ENCODE data around the gene PPP1R16B.

PPP1R16B gene

DNA sequence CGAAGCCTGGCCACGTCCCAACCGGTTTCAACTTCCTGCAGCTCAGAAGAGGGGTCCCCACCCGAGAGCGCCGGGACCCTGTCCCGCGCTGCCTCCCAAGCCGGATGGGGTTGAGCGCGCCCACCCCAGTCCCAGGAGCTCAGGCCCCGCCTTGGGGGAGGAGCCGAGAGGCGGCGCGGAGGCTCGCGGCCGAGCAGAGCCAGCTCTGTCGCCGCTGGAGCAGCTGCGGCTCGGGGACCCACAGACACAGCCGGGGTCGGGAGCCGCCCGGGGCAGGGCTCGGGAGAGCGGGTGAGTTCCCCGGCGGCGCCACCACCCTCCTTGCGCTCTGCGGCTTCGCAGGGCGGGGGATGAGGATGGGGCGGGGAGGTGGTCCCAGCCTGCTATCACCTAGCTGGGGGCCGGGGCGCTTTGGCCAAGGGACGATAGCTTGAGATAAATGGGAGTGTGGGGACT lies at the start of gene PPP1R16B:
PPP1R16B (plus strand) TSS at position 196 of the 456 bp plus-strand sequence. CDS start 30,229 bp downstream, outside the sequence.
- DNase-seq, result peak in 51 of 58 donors; percentile 22 to 82 (median 60)

DNA sequence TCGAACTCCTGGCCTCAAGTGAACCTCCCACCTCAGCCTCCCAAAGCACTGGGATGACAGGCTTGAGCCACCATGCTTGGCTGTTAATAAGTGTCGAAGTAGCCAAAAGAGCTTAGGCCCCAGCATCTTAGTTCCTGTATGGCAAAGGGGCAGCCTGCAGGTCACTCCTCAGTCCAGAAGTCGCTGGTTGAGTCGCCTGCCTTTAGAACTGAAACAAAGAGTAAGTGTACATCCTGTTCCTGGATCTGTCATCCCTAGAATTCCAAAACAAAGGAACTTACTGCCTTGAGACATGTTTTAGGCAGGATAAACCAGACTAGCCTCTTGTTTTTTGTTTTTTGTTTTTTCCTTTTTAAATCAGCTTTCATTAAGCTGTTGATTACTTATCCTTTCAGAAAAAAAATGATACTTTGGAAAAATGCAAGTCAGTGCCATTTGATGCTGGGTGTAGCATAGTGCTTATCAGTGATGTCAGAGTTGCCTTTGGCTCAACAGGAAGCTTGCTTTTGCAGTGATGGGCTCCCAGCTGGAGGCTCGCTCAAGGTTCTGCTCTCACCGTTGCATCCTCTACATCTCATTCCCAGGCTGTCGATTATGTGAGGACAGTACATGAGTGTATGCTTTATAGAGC lies 48.2 kb upstream of the PPP1R16B start:
- DNase-seq, result no peak

DNA sequence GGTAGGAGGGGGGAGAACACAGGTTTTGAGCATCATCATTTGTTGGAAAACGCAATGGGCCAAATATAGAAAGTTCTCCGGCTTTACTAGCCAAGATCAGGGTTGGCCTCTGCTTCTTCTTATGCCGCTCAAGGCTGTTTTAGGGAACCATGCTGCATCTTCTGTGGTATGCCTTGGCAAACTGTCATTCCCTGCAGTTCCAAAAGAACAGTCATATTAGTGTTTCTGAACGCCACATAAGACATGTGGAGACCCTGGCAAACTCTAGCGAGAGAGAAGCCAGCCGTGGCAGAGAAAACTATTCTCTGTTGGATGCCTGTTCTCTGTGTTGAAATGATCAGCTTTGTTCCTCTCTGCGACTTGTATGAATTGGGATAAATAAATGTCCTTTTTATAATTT lies 46.4 kb upstream of the PPP1R16B start:
- DNase-seq, result peak in 8 of 58 donors; percentile 9 to 25 (median 16)

DNA sequence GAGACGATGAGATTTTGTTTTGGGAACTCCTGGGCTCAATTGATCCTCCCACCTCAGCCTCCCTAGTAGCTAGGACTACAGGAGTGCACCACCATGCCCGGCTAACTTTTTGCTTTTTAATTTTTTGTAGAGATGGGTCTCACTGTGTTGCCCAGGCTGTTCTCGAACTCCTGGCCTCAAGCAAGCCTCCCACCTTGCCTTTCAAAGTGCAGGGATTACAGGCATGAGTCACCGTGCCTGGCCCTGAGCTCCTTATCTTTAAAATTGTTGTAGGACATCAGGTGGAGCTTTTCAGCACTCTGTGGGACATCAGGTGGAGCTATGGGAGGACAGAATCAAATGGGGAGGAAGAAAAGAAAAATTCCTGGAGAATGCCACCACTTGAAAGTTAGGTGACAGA lies 44.5 kb upstream of the PPP1R16B start:
- DNase-seq, result no peak

GRCh38 chr20:38762174-38762573 lies 43.3 kb upstream of the PPP1R16B start:
- no peak for DNase-seq

GRCh38 chr20:38763616-38764015 lies 41.9 kb upstream of the PPP1R16B start:
- no peak for DNase-seq

DNA sequence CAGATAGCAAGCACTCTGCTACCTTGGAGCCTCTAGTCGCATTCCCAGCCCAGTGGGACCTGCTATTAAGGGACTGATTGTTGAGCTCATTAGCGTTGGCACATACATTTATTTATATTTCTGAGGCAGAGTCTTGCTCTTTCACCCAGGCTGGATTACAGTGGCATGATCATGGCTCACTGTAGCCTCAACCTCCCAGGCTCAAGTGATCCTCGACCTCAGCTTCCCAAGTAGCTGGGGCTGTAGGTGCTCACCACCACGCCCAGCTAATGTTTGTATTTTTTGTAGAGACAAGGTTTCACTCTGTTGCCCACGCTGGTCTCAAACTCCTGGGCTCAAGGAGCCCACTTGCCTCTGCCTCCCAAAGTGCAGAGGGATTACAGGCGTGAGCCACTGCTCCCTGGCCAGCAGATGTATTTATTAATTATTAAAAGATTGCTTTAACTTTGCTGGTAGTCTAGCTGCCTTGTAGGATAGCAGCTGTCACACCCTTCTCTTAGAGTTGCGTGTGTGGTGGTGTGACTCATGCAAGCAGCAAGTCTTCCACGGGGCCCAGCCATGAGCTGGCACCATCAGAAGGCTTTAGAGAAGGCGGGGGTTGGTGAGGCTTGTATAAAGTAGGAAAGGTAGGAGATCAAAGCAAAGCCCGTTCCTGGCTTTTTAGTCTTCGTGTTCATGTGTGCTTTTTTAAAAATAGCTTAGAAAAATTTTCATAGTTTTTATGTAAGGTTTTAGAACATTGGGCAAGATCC lies 40.8 kb upstream of the PPP1R16B start:
- peak in 41 of 58 donors; percentile 4 to 80 (median 44) for DNase-seq

DNA sequence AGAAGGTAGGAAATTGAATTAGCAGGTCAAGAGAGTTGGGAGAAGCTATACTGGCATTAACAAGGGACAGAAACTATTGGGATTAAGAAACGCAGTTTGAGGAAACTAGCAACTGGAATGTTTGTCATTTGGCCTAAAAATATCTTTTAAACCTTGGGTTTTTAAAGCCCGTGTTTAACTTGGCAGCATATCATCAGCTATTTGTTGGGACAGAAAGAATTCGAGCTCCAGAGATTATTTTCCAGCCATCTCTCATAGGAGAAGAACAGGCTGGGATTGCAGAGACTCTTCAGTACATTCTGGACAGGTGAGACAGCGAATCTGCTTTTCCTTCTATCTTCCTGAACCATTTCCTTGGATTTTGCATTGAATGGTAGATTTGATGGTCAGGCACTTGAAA lies 39.4 kb upstream of the PPP1R16B start:
- DNase-seq, result no peak

DNA sequence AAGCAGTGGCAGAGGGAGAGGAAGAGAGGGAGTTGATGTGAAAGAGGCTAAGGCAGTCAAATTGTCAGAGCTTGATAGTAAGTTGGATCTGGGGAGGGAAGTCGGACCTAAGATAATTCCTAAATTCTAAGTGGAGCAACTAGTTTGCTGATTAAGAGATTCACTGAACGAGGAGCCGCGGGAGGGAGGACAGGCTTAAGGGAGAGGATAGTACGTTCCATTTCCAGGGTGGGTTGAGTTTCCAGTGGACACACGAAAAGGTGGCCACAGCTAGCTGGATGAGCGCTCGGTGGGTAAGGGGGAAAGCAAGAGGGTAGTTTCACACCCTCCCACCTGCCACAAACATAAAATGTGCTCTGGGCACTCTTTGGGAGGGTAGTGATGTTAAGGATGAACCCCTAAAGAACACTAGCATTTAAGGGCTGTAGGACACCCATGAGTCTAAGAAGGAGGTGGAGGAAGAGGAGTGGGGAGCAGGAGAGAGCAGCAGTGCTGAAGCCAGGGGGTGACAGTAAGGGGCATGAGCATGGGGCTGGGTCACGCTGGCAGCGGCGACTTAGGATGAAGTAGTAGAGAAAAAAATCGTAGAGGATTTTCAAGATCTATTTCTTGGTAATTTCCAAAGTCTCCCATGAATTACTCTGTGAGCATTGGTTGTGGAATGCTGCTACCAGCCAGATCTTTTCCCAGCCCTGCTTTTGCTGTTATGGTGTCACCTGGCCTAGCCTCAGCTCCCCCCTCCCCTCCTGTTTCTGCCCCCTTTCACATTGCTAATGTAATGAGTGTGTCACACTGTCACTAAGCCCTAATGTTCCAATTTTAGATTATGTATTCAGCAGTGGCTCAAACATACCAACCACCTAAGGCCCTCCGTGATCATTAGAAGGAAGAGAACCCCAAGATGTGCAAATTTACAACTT lies 35.9 kb upstream of the PPP1R16B start:
- no peak for DNase-seq

GRCh38 chr20:38770546-38770945 lies 35.0 kb upstream of the PPP1R16B start:
- no peak for DNase-seq

DNA sequence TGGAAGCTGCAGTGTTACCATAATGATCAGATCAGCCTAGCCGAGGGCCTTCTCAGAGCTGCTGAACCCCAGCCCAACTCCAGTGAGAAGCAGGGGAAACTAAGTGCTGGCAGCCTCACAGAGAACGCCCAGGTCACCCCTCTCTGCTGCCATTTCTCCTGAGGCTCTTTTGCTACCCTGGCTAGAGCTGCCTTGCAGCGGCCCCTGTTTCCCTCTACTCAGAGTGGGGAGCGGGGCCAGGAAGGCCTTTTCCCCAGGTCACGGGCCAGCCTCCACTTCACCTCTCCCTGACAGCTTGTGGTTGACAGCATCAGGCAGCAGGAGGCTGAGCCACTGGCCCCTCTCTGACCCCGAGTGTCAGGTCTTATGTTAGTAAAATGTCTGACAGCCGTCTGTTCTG lies 34.5 kb upstream of the PPP1R16B start:
- DNase-seq, result no peak

GRCh38 chr20:38771621-38772020 lies 33.9 kb upstream of the PPP1R16B start:
- no peak for DNase-seq

- no peak for DNase-seq
Observed at GRCh38 chr20:38774167-38774566, 31.3 kb upstream of the PPP1R16B start.

DNA sequence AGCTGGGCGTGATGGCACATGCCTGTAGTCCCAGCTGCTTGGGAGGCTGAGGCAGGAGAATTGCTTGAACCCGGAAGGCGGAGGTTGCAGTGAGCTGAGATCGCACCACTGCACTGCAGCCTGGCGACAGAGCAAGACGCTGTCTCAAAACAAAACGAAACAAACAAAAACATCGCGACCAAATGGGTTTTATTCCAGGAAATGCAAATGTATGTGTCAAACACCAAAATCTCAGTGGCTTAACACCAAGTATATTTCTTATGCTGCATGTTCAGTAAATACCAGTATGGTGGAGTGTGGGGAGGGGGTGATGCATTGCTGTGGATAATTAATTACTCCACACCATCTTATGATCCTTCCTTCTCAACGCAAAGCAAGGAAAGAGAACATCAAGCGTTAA lies 29.1 kb upstream of the PPP1R16B start:
- no peak for DNase-seq

DNA sequence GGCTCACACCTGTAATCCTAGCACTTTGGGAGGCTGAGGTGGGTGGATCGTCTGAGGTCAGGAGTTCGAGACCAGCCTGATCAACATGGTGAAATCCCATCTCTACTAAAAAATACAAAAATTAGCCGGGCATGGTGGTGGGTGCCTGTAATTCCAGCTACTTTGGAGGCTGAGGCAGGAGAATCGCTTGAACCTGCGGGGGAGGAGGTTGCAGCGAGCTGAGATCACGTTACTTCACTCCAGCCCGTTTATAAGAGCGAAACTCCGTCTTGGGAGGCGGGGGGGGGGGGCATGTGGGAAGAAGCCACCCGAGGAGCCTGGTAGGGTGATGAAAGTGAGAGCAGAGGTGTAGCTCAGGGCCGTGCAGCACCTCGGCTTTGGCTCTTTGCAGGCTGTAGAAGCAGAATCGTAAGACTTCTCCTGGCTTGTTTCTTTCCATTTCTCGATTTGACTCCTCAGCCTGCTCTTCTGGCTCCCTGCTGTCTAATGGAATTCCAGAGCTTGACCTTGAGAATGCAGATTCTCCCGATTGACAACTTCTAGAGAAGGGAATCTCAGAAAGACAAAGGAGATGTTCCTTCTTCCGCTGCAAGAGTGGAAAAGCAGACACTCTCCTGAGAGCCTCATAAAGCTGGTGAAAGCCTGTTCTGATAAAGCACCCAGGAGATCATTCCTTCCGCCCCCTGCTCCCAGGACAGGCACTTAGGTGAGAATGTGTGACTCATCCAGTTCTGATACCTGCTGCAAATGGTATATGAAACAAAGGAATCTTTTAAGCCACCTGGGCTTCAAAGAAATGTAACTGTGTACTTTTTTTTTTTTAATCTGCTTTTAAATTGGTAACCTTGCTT lies 26.0 kb upstream of the PPP1R16B start:
- DNase-seq, result no peak

GRCh38 chr20:38782275-38782674 lies 23.2 kb upstream of the PPP1R16B start:
- DNase-seq, result no peak

- no peak for DNase-seq
Observed at GRCh38 chr20:38787870-38788269, 17.6 kb upstream of the PPP1R16B start.

- DNase-seq, result no peak
Observed at GRCh38 chr20:38789503-38790199, 15.8 kb upstream of the PPP1R16B start.

GRCh38 chr20:38790200-38791053 lies 15.1 kb upstream of the PPP1R16B start:
- DNase-seq, result peak in 2 of 58 donors; percentile 13 to 35

All from anterior cingulate cortex (tissue), 58 donors.